A204.1 (cell line): ENCODE measurements around the gene RAMP2.
"Not testable (repeated sequence)": the region's sequence is repeated elsewhere in the genome, so short reads cannot be mapped to it uniquely, and the experiment has no call there.

Source experiments
- FAIRE-seq: peaks from 2 replicates; lab custom pipeline; 2012; peaks lifted over from hg19 to GRCh38; lab: Jason Lieb, UNC

Gene RAMP2

GRCh38 chr17:42760652-42761581 is at the start of gene RAMP2:
RAMP2 (plus strand) TSS chr17:42761227; CDS start chr17:42761262, 35 bp downstream.
- no peak for FAIRE-seq

- peak; percentile 93 for FAIRE-seq
Measured at GRCh38 chr17:42720996-42721583, 39.9 kb upstream of the RAMP2 start.

DNA sequence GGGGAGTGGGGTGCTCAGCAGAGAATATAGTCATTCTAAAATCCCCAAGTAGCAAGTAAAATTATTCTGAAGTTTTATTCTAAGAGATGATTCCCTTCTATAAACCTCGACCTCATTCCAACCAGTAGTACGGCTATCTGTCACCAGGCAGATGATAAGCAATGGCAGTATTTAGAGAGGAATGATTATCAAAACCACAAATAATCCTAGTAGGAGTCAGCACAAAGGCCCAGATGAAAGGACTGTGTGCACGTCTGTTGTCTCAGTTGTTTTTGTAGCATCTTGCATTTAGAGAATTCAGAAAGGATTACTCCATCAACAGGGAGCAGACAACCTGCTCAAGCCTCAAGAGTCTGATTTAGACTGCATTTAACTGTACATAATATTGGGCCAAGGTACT is 37.4 kb upstream of the RAMP2 start:
- FAIRE-seq = no peak

DNA sequence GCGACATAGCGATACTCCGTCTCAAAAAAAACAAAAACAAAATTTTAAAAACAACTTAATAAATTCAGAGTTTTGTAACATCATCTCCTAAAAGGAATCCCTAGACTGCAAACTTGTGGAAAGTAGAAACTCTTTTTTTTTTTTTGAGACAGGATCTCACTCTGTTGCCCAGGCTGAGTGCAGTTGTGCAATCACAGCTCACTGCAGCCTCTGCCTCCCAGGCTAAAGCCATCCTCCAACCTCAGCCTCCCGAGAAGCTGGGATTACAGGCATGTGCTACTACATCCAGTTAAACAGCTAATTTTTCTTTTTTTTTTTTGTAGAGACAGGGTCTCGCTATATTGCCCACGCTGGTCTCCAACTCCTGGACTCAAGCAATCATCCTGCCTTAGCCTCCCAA is 35.9 kb upstream of the RAMP2 start:
- no peak for FAIRE-seq

DNA sequence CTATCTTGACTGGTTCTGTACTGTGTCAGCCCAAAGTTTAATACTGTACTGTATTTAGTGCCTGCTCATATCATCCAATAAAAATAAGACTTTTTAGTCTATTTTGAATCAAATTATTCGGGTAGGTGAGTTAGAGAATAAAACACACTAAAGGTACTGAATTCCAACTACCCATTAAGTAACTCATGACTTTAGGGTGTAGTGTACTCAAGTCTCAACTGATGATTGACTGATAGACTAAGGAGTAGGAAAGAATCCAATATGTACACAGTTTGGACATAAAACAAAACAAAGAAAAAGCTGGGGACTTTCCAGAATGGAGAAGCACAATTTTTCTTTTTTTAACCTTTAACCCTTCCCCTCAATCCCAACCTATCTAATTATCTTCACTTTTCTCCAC is 20.3 kb upstream of the RAMP2 start:
- FAIRE-seq = no peak

- FAIRE-seq = not testable (repeated sequence)
Measured at GRCh38 chr17:42742916-42743315, 18.1 kb upstream of the RAMP2 start.

- FAIRE-seq = no peak
Measured at GRCh38 chr17:42743595-42744282, 17.3 kb upstream of the RAMP2 start.

DNA sequence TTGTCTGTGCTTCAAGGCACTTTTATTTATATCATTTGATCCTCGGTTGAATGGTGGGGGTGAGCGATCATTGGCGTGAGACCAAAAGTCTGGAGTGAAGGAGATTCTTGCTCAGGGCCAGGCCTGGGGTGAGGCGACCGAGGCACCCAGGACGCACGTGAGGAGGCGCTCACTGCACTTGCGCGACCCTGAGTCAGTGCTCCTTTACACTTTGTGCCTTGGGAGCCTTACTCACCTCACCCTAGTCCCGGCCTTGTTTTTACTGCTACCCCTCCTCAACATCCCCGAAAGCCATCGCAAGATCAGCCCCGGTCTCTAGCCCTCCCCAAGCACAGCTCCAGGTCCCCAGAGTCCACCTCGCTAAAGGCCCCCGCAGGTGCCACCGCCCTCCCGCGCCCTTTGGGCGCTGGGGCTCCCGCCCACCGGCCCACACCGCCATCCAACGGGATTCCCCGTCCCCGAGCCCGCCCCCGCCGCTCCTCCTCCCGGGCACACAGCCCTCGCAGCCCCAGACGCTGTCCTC is 16.7 kb upstream of the RAMP2 start:
- FAIRE-seq = no peak

DNA sequence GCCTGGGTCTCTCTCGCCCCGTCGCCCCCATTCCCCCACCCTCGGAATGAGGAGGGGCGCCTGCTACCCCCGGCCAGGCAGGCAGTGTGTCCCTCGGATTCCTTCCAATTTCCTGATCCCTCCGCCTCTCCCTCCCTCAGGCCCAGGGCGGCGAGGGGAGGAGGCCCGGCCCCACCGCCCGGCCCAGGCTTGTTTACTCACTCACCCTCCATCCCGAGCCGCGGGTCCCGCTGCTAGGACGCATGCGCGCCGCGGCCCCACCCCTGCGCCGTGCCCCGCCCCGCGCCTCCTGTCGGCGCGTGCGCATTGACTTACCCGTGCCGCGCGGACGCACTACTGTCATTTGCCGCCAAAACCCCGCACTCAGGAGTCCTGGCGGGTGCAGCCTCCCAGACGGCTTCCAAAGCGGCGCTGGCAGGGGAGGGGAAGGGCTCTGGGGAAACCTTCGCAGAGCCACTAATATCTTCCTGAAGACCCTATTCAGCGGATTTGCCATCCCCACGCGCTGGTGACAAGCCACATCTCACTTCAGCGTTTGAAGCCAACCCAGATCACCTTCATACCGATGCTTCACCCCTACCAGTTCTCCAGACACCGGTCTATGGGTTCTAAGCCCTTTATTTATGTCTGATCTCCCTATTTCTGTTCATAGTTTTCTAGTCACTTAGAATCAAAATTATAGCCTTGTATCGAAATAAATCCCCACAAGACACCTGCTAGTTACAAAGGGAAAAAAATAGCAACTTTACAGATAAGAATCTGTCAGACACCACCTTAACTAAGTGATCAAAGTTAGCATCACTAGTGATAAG is 16.0 kb upstream of the RAMP2 start, which contains the start of gene EZH1:
TSS of gene EZH1 (minus strand) at position 235 of the 812 bp plus-strand sequence. CDS start 16,099 bp downstream, outside the sequence.
- FAIRE-seq = no peak

DNA sequence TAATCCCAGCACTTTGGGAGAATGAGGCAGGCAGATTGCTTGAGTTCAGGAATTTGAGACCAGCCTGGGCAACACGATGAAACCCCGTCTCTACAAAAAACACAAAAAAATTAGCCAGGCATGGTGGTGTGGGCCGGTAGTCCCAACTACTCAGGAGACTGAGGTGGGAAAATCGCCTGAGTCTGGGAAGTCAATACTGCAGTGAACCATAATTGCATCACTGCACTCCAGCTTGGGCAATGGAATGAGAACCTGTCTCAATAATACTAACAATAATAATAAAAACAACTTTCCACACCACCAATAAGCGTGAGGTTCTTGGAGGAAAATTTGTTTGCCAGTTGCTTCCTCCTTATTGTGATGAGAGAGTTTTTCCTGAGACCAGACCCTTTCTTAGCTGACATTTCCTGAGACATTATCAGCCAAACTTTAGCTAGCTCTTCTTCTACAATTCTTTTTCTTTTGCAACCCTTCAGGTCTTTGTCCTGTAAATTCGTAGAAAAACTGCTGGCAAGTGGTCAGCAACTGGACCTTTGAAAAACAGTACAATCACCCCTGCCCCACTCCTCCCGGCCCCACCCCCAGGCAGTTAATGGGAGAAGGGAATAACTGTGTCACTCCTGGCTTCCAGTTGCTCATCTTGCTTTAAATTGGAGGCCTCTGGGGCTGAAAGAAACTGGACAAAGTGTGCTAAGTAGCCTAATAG is 12.7 kb upstream of the RAMP2 start:
- no peak for FAIRE-seq

GRCh38 chr17:42748908-42749798 is 11.9 kb upstream of the RAMP2 start:
- no peak for FAIRE-seq

GRCh38 chr17:42750739-42751344 is 10.2 kb upstream of the RAMP2 start:
- no peak for FAIRE-seq

GRCh38 chr17:42751628-42752027 is 9.4 kb upstream of the RAMP2 start:
- no peak for FAIRE-seq

DNA sequence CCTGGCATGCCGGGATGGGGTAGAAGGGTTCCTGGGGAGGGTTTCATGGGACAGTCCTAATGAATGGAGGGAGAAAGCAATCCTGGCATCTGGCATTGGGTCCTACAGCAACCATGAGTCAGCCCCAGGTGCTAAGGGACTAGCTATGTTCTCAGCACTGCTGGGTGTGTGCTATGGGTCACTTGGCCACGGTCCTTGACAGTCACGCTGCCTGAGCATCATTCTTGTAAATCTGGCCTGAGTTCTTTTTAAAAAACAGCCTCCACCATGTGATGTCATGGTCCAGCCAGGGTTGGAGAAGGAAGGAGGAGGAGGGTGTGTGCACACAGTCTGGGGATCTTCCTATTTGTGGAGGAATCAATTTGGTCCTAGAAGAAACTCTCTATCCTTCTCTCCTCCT is 6.2 kb upstream of the RAMP2 start:
- FAIRE-seq = no peak

DNA sequence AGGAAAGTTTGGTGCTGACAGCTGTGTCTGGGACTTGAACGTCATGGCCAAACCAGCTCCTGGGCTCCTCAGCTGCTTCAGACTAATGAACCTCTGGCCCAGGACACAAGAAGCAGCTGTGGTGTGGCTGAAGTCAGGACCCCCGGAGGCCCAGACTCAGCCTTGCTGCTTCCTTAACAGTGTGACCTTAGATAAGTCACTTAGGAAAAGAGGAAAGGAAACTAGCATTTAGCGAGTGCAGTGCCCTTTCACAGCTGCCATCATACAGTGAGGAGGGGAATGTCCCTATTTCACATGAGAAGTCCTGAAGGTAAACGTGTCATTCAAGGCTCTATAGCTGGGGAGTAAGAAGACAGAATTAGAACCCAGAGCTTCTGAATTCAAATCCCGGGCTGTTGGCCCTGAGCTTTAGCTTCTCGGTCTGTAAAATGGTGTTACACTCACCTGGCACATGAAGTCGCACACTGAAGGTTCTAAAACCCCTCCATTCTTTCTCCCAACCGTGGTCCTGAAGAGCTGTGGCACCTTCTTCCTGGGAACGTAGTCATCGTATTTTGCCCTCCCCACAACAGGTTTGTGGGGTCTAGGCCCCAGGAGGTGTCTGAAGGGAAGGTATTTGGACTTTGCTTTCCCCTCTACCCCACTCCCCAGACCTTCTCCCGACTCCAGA is 910 bp upstream of the RAMP2 start:
- FAIRE-seq = no peak

DNA sequence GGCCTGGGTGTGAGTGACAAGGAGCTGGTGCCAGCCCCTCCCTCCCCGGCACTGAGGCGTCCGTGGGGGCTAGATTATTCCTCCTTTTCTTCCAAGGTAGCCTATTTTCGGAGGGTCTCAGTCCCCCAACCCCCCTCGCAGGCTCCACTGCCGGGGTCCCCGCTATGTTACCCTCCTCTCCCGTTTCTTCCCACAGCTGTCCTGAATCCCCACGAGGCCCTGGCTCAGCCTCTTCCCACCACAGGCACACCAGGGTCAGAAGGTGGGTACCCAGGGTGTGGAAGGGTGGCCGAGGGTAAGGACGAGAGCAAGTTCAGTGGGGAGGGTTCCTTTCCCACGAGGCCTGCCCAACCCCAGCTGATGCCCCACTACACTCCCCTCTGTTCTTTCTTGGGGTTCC is 611 bp downstream of the RAMP2 start:
- no peak for FAIRE-seq

- FAIRE-seq = no peak
Measured at GRCh38 chr17:42766124-42766523, 5.1 kb downstream of the RAMP2 start.

GRCh38 chr17:42767512-42767911 is 6.5 kb downstream of the RAMP2 start:
- no peak for FAIRE-seq

- FAIRE-seq = not testable (repeated sequence)
Measured at GRCh38 chr17:42768006-42768405, 7.0 kb downstream of the RAMP2 start.
